ENCODE measurements around the gene CNR1.

The CNR1 gene

DNA sequence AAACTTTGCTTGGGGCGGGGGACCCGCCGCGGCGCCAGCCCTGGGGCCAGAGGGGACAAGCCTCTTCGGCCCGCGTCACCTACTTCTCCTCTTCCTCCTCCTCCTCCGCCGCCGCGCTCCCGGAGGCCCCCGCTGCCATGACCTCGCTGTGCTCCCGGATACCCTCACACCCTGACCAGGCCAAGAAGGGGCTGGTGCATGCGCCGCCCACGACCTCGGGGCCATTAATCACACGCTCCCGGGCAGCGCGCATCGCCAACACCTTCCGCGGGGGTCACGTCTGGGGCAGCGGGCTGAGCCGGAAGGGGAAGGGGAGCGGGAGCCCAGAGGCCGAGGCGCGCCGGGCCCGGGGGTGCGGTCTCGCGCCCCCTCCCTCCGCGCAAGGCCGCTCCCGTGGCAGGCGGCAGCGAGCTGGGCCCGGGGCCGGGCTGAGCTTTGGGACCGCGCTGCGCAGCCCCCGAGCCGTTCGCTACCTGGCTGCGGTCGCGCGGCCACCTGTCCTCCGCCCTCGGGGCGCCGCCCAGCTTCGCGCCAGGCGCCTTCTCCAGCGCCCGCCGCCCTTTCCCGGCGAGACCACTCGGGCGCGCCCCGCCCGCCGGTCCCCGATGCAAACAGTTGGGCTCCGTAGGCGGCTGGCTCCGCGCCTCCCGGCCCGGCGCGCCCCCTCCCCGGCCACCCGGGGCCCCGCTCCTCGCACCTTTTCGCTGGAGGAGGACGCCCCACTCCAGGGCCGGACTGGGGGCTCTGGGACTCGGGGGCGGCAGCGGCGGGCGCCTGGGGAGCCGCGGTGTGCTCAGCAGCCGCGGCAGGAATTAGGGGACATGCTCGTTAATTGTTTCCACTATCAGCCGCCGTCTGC lies 575 bp upstream of the CNR1 start:
- TF ChIP-seq, protein P1, sequence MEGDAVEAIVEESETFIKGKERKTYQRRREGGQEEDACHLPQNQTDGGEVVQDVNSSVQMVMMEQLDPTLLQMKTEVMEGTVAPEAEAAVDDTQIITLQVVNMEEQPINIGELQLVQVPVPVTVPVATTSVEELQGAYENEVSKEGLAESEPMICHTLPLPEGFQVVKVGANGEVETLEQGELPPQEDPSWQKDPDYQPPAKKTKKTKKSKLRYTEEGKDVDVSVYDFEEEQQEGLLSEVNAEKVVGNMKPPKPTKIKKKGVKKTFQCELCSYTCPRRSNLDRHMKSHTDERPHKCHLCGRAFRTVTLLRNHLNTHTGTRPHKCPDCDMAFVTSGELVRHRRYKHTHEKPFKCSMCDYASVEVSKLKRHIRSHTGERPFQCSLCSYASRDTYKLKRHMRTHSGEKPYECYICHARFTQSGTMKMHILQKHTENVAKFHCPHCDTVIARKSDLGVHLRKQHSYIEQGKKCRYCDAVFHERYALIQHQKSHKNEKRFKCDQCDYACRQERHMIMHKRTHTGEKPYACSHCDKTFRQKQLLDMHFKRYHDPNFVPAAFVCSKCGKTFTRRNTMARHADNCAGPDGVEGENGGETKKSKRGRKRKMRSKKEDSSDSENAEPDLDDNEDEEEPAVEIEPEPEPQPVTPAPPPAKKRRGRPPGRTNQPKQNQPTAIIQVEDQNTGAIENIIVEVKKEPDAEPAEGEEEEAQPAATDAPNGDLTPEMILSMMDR (IDR thresholded peaks at IDR 0.05; ENCODE audit: extremely low read depth, insufficient read depth, missing control alignments) = no peak
- in situ Hi-C loops (cut with MboI; ENCODE audit: low pct_unique_long_range_greater_than_20kb, low sequenced_read_pairs, unreplicated experiment) = loop anchor here (10.0 kb wide), 1 partner anchor 242 kb away; no protein-coding TSS in a partner anchor
- DNase-seq (ENCODE audit: low spot score) = peak; percentile 76

DNA sequence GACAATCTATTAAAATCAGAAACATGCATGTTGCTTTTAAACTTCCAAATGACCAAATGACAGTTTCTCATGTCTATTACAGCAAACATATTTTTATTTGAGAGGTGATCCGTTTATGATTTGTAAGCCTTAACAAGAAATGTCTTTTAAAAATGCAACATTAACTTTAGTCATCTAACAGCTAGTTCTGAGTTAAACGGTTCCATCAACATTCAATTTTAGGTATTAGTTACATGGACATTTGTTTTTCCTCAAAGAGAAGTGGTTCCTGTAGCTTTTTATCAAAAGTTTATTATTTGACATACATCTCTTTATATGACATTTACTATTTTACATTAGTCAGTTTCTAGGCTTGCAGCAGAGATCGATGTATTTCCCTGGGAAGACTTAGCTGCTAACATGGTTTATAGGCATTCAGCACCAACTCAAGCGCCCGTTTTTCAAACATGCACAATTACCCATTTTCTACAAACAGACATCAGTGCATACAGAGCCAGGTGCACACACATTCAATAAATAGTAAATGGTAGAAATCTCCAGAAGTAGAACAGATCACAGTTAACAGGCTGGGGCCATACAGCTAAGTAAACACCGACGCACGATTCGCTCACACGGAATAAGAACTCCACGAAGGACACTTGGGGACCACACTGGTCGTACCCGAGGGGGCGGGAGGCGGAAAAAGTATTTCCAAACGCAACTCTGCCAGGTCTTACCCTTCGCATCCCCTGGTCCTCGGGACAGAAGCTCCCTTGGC lies 882 bp downstream of the CNR1 start:
- TF ChIP-seq, protein P1 (IDR thresholded peaks at IDR 0.05; ENCODE audit: extremely low read depth, insufficient read depth, missing control alignments) = no peak
- in situ Hi-C loops (cut with MboI; ENCODE audit: low pct_unique_long_range_greater_than_20kb, low sequenced_read_pairs, unreplicated experiment) = loop anchor here (10.0 kb wide), 1 partner anchor 240 kb away; no protein-coding TSS in a partner anchor
- no peak for DNase-seq (ENCODE audit: low spot score)

DNA sequence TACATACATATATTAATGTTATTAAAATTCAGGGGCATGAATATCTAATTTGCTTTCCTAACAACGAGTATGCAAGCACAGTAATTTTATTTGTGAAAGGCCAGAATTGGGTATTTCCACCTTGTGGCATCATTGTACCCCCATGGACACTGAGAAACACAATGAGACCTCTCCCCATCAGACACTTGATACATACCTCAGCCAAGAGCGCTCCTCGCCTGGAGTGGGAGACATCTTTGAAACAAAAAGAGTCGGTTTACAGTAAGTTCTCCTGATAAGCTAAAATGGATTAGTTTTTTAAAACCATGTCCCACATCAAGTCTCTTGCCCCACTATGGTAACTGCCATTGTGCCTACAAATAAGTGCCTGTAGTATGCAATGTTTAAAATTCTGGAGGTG lies 2.1 kb downstream of the CNR1 start:
- DNase-seq (ENCODE audit: low spot score) = no peak
- in situ Hi-C loops (cut with MboI; ENCODE audit: low pct_unique_long_range_greater_than_20kb, low sequenced_read_pairs, unreplicated experiment) = loop anchor here (10.0 kb wide), 1 partner anchor 239 kb away; no protein-coding TSS in a partner anchor
- TF ChIP-seq, protein P1 (IDR thresholded peaks at IDR 0.05; ENCODE audit: extremely low read depth, insufficient read depth, missing control alignments) = peak; percentile 3

DNA sequence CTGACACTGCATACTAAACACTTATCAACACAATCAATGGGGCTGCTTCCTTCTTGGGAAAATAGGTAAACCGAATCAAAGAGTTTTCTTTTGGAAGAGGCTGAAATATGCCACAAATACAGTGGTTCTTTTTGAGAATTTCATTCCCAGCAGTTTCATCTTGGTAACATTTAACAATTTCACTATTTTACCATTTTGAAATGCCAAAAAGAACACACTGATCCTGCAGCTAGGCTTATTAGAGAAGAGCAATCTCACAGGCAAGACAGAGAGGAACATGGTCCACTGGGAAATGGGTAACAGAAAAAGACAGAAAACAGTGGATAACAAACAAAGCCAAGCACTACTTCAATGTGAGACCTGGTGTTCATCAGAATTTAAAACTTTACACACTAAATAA lies 2.5 kb downstream of the CNR1 start:
- in situ Hi-C loops (cut with MboI; ENCODE audit: low pct_unique_long_range_greater_than_20kb, low sequenced_read_pairs, unreplicated experiment) = loop anchor here (10.0 kb wide), 1 partner anchor 239 kb away; no protein-coding TSS in a partner anchor
- DNase-seq (ENCODE audit: low spot score) = no peak
- TF ChIP-seq, protein P1 (IDR thresholded peaks at IDR 0.05; ENCODE audit: extremely low read depth, insufficient read depth, missing control alignments) = no peak

DNA sequence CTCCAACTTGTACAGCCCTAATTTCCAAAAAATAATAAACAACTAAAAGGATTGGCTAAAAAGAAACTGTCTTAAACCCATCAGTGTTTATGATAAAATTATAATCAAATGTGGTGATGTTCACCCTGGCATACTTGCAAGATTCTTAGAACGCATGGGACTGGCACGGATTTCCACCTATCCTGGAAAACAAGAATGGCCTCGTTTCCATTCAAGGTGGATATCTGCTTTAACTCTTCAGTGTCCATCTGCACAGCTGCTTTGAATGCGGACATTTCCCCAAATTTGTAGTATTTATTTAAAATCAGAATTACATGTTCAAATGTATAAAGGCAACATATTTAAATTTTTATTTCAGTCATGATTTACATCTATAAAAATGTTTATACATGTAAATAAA lies 4.2 kb downstream of the CNR1 start:
- in situ Hi-C loops (cut with MboI; ENCODE audit: low pct_unique_long_range_greater_than_20kb, low sequenced_read_pairs, unreplicated experiment) = loop anchor here (10.0 kb wide), 1 partner anchor 237 kb away; no protein-coding TSS in a partner anchor
- DNase-seq (ENCODE audit: low spot score) = no peak
- TF ChIP-seq, protein P1 (IDR thresholded peaks at IDR 0.05; ENCODE audit: extremely low read depth, insufficient read depth, missing control alignments) = no peak

DNA sequence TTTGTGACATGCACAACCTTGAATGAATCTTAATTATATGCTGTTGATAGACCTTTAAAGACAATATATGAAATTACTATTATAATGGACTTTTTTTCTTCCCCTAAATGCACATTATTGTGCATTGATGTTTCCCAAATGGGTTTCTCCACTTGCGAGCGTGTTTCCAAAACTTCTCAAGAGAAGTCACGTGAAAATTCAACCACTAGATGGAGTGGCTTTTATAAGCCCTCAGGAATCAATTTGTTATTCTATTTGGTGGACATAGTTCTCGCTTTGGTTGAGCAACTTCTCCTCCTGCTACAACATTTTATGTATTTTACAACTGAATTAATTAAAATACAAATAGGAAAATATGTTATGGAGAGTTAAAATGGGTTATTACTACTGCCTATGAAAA lies 9.0 kb downstream of the CNR1 start:
- in situ Hi-C loops (cut with MboI; ENCODE audit: low pct_unique_long_range_greater_than_20kb, low sequenced_read_pairs, unreplicated experiment) = no loop called here
- no peak for DNase-seq (ENCODE audit: low spot score)
- TF ChIP-seq, protein P1 (IDR thresholded peaks at IDR 0.05; ENCODE audit: extremely low read depth, insufficient read depth, missing control alignments) = no peak
